Measurements from ENCODE around the gene AGGF1. TPM values are rescaled to one million over a fixed set of nuclear protein-coding genes. Genes with fewer than 3 reads are reported as not detected.
"Not testable (repeated sequence)": the region's sequence is repeated elsewhere in the genome, so short reads cannot be mapped to it uniquely, and the experiment has no call there.

Gene AGGF1
- total RNA-seq, 1 donor from 2014 or later = 18.1 TPM

DNA sequence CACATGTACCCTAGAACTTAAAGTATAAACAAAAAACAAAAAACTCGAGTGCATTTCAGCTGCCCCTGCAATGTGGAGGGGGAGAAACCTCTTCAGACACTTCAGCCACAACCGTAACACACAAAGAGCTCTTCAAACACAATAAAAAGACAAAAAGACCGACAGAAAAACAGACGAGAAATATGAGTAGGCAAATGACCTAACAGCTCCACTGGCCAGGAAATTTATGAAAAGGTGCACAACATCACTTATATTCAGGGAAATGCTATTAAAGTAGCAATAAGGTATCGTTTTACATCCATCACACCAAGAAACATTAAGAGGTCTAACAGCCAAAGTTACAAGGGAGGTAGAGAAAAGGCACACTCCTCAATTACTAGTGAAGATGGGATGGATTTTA lies 50.7 kb downstream of the AGGF1 start:
- intact Hi-C loops (cut with DNase I) = no loop called here
- DNase-seq (ENCODE audit: low spot score) (no peak), ATAC-seq (no peak)

- no peak for ATAC-seq
These were observed 52.1 kb downstream of the AGGF1 start for GRCh38 chr5:77082280-77082679.

DNA sequence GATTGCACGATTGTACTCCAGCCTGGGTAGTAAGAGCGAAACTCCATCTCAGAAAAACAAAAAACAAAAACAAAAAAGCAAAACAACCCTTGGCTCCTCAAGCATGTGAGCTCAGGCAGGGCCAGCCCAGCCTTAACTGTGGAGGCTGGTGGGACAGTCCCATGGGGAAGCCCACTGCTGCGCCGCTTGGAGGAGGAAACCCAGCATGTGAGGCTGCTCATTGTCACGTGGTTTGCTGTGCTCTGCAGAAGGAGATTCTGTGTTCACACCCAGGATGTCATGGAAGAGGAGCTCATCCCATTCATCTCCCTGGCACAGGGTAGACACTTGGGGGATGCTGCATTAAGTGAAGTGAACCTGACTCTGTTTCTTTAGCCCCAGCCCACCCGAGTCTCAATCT lies 52.9 kb downstream of the AGGF1 start:
- intact Hi-C loops (cut with DNase I) = no loop called here
- DNase-seq (ENCODE audit: low spot score) = no peak
- no peak for ATAC-seq

More at GRCh38 chr5:77082280-77082679, 52.1 kb downstream of the AGGF1 start:
- DNase-seq (ENCODE audit: low spot score) = no peak
- intact Hi-C loops (cut with DNase I) = no loop called here

DNA sequence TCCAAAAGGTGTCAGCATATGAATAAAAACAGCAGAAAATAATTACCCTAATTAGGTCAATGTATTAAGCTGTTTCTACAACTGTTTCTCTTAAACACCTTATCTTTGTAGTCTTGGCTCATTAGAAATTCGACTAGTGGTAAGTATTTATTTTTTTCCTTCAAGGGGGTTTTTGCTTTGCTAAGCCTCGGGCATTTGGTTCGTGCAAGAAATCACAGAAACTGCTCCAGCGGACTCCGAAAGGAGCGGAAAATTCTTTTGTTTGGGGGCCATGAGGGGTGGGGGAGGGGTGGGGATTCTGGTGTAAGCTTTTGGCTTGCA lies 56.1 kb downstream of the AGGF1 start:
- intact Hi-C loops (cut with DNase I) = no loop called here
- ATAC-seq (no peak), DNase-seq (ENCODE audit: low spot score) (no peak)

DNA sequence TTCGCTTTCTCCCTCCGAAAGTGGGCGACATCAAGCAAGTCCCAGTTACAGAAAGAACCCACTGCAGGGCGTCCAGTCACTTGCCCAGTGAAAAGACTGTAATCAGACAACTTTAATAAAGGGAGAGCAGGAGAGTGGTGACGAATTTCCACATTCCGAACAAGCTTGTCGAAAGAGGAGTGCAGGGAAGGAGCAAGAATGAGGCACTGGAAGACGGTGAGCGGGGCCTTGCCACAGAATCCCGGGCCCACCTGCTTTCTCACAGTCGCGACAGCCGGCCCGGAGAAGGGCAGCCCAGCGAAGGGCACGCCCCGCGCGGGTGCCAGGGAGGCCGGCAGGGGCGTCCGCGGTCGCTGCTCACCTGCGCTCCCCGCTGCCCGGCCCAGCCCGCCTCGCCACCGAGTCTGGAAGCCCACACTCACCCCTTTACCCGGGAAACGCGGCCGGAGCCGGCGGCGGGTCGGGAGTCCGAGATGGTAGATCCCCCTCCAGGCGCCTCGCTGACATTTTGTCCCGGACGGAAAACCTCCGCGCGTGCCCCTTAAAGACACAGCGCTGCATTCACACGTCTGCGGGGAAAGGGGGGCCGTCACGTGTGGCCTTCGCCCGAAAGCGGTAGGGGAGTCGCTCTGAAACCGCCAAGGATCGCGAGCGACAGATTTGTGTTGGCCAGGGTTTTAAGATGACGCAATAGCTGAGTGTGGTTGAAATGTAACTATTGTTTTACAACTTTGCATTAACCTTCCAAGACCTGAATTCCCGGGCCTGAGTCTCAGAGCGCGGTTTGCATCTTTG lies 56.7 kb downstream of the AGGF1 start, which contains the start of gene ZBED3:
Gene ZBED3, minus strand, starts transcription at position 597 of the 795 bp plus-strand sequence. CDS start 9,407 bp downstream, outside the sequence.
- ATAC-seq (peak; percentile 88), DNase-seq (ENCODE audit: low spot score) (peak; percentile 83)
- intact Hi-C loops (cut with DNase I) = no loop called here

GRCh38 chr5:77087484-77088261 lies 57.5 kb downstream of the AGGF1 start:
- ATAC-seq (peak; percentile 74), DNase-seq (ENCODE audit: low spot score) (peak; percentile 65)
- intact Hi-C loops (cut with DNase I) = no loop called here

- intact Hi-C loops (cut with DNase I) = no loop called here
- no peak for ATAC-seq
- DNase-seq (ENCODE audit: low spot score) = no peak
These were observed 65.0 kb downstream of the AGGF1 start for GRCh38 chr5:77095189-77095588.

DNA sequence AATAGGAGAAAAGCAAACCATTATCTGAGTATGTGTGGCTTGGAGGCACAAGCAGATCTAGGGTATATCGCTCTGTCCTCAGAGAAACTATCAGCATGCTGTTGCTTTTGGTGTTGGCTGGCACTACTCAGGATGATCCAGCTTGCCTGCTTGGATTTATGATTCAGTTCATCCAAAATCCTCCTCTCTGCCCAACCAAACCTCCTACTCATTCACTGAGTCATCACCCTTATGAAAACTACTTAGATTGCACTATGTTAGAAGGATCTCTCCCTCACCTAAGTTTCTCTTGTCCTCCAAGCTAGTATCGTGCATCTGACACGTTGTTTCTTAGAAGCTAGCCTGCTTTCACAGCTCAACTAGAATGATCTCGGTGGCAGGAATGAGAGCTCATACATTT lies 71.1 kb downstream of the AGGF1 start:
- DNase-seq (ENCODE audit: low spot score) = no peak

GRCh38 chr5:77102549-77102948 lies 72.3 kb downstream of the AGGF1 start:
- ATAC-seq (no peak), DNase-seq (ENCODE audit: low spot score) (no peak)
- intact Hi-C loops (cut with DNase I) = no loop called here

More for the DNA sequence above, 71.1 kb downstream of the AGGF1 start:
- intact Hi-C loops (cut with DNase I) = no loop called here
- no peak for ATAC-seq

DNA sequence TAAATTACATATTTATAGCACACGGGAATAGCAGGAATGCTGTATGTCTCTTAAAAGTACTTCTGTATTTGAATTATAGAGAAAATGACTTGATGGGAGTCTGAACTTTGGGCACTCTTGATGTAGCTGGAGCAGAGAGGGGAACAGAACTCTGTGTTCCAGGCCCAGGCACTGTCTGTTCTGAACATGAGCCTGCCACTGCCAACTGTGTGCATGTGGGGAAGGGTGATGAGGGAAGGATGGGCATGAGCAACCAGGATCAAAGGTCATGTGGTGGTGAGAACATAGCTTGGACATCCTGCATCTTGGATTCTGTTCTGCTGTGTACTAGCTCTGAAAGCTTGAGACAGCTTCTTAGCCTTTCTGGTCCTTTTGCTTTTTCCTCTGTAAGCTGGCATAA lies 73.3 kb downstream of the AGGF1 start:
- no peak for DNase-seq (ENCODE audit: low spot score)
- ATAC-seq = no peak
- intact Hi-C loops (cut with DNase I) = no loop called here

DNA sequence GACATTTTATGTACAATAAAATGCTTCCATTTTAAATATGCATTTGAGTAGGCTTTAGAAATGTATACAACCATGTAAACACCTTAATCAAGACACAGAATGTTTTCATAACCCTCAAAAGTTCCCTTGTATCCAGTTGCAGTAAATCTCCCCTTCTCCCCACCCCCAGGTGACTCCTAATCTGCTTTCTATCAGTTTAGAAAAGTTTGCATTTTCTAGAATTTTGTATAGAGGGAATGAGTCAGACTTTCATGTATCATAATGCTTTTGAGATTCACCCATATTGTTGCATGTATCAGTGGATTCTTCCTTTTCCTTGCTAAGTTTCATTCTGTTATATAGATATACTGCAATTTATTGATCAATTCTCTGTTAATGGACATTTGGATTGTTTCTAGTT lies 74.6 kb downstream of the AGGF1 start:
- DNase-seq (ENCODE audit: low spot score) (no peak), ATAC-seq (no peak)
- intact Hi-C loops (cut with DNase I) = no loop called here

DNA sequence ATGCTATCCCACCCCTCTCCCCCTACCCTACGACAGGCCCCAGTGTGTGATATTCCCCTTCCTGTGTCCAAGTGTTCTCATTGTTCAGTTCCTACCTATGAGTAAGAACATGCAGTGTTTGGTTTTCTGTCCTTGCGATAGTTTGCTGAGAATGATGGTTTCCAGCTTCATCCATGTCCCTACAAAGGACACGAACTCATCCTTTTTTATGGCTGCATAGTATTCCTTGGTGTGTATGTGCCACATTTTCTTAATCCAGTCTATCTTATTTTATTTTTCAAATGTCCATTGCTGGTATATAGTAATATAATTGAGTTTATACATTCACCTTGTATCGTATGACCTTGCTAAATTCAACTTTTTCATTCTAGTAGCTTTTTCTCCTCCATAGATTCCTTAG lies 76.8 kb downstream of the AGGF1 start:
- DNase-seq (ENCODE audit: low spot score); intact Hi-C loops (cut with DNase I); ATAC-seq: not testable (repeated sequence)

Other genes starting within 250 kb of the AGGF1 start
- gene F2RL1, start 211.4 kb upstream of the AGGF1 start, total RNA-seq = 0.76 TPM
- gene S100Z, start 180.4 kb upstream of the AGGF1 start, total RNA-seq = 0.36 TPM
- 1.4 TPM for gene CRHBP, start 77.4 kb upstream of the AGGF1 start, total RNA-seq
- 7.6 TPM for gene ZBED3, start 56.9 kb downstream of the AGGF1 start, total RNA-seq
- 3.6 TPM for gene PDE8B, start 180.3 kb downstream of the AGGF1 start, total RNA-seq

Measured in sciatic nerve (tissue), 2 donors.